Measurements from ENCODE around the gene MRPL9. TPM values are rescaled to one million over a fixed set of nuclear protein-coding genes. Genes with fewer than 3 reads are reported as not detected.

MRPL9 gene
- total and polyA plus RNA-seq, 2 donors (not counting 1 experiment from before 2014, with no cell fraction given), result 65.5 to 84.6 TPM

DNA sequence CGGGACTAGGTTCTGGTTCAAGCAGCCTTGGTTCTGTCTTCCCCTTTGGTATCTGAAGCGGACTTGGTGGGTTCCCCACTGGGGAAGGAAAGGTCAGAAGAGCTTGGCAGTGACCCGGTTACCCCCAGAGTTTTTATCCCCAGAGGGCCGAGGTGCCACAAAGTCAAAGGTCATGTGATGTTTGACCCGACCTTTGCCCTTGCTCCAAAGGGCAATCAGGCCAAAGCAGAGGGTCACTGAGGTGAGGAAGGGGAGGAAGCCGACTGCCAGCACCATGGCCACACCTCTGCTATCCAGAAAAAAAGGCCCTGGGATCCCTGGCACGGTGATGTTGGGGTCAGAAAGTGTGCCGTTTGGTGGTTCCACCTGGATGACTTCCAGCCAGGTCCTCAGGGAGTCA lies 37.5 kb upstream of the MRPL9 start:
- DNase-seq (no peak), ATAC-seq (ENCODE audit: low read depth) (no peak)
- Histone ChIP-seq H3K4me2 (replicated peaks; ENCODE audit: low read depth, low read length, poor library complexity, severe bottlenecking) (no peak overlapping the region), H3K9me3 (ENCODE audit: control extremely low read depth in 1 of 3, control insufficient read depth in 2 of 3, insufficient read depth in 1 of 3, low read length in 2 of 3) (peaks cover 0 to 3% (median 0%) of the 10 kb centered on the region in 3 donors), H3K27me3 (replicated peaks in 1 of 4; ENCODE audit: control extremely low read depth in 1 of 4, control insufficient read depth in 3 of 4, insufficient read depth in 4 of 4, low read length in 3 of 4) (peaks cover 0 to 22% (median 2%) of the 10 kb centered on the region in 4 experiments), H2AFZ (ENCODE audit: insufficient read depth, low read depth, low read length, poor library complexity, severe bottlenecking) (no peak overlapping the region), H3K27ac (ENCODE audit: low read length in 2 of 2) (no peak overlapping the region), H3K36me3 (replicated peaks in 1 of 2; ENCODE audit: control extremely low read depth in 1 of 2, control insufficient read depth in 1 of 2, extremely low read depth in 1 of 2, insufficient read depth in 2 of 2, low read length in 1 of 2) (no peaks in the 10 kb centered on the region), H3K4me1 (ENCODE audit: control insufficient read depth in 2 of 2, insufficient read depth in 2 of 2, low read length in 2 of 2) (peaks cover 6 to 13% of the 10 kb centered on the region in 2 donors), H3K9ac (ENCODE audit: low read length) (no peak overlapping the region), H3K4me3 (ENCODE audit: control extremely low read depth in 1 of 5, extremely low read depth in 1 of 5, insufficient read depth in 1 of 5, low read depth in 2 of 5, low read length in 4 of 5) (no peak overlapping the region), H4K20me1 (ENCODE audit: control insufficient read depth, insufficient read depth, low read length, poor library complexity, severe bottlenecking) (no peaks in the 10 kb centered on the region), H3K79me2 (ENCODE audit: control insufficient read depth, insufficient read depth, low read length) (no peaks in the 10 kb centered on the region)
- Mint-ChIP-seq H3K4me1 (peaks cover 5% of the 10 kb centered on the region), H3K27ac (no peak overlapping the region), H3K9me3 (ENCODE audit: insufficient read depth) (no peaks in the 10 kb centered on the region), H3K4me3 (no peak overlapping the region), H3K27me3 (peaks cover 18% of the 10 kb centered on the region)
- intact Hi-C loops (cut with micrococcal nuclease), result no loop called here
- ChIA-PET POLR2A (no interaction called here), CTCF (no interaction called here)
- WGBS (ENCODE audit: insufficient coverage), result 74% methylated on average over 7 of the region's 8 CpGs
- no peak for TF ChIP-seq EZH2 (IDR thresholded peaks at IDR 0.05; ENCODE audit: borderline replicate concordance, insufficient read depth, low read depth, low read length, poor library complexity, severe bottlenecking)
- TF ChIP-seq, protein P1, sequence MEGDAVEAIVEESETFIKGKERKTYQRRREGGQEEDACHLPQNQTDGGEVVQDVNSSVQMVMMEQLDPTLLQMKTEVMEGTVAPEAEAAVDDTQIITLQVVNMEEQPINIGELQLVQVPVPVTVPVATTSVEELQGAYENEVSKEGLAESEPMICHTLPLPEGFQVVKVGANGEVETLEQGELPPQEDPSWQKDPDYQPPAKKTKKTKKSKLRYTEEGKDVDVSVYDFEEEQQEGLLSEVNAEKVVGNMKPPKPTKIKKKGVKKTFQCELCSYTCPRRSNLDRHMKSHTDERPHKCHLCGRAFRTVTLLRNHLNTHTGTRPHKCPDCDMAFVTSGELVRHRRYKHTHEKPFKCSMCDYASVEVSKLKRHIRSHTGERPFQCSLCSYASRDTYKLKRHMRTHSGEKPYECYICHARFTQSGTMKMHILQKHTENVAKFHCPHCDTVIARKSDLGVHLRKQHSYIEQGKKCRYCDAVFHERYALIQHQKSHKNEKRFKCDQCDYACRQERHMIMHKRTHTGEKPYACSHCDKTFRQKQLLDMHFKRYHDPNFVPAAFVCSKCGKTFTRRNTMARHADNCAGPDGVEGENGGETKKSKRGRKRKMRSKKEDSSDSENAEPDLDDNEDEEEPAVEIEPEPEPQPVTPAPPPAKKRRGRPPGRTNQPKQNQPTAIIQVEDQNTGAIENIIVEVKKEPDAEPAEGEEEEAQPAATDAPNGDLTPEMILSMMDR (IDR thresholded peaks at IDR 0.05), result no peak

DNA sequence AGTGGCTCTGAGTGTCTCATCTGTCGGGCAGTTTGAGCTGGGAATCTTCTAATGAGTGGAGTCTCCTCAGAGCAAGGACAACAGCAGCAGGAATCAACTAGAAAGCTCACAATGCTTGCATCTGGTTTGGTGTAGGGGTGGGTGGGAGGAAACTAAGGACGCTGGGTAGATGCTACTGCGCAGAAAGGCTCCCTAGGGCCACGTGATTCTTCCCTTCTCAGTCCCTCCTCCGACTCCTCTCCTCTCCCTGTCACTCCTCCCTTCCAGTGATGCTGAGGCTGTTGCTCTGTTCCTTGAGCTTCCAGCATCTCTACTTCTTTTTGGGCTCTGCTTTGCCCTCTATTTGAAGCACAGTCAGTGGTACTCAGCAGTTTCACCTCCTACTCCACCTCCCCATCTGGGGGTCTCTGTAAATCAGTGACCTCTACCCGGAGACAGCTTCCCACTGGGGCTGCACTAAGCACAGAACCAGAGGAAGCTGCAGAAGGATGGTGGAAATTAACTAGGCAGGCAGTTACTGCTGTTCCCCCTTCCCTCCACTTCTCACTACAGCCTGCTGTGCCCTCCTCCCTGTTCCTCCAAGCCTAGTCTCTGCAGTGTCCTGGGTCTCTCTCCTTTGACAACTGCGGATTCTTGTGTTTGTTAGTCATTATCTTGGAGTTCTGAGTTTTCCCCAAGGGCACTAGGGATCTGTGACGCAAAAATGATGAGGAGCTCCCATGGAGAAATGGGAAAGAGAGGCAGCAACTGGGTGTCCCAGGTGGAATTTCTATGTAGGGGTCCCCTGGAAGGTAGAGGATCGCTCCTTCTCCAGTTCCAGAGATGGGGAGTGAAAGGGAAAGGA lies 36.1 kb upstream of the MRPL9 start:
- H3K4me2 ChIP-seq (replicated peaks; ENCODE audit: low read depth, low read length, poor library complexity, severe bottlenecking), result no peak overlapping the region
- DNase-seq (no peak), ATAC-seq (ENCODE audit: low read depth) (no peak)
- H3K4me1 ChIP-seq (ENCODE audit: control insufficient read depth in 2 of 2, insufficient read depth in 2 of 2, low read length in 2 of 2), result peaks cover 3 to 9% of the 10 kb centered on the region in 2 donors
- H4K20me1 ChIP-seq (ENCODE audit: control insufficient read depth, insufficient read depth, low read length, poor library complexity, severe bottlenecking), result no peaks in the 10 kb centered on the region
- no peaks in the 10 kb centered on the region for H3K9me3 Mint-ChIP-seq (ENCODE audit: insufficient read depth)
- no peak overlapping the region for H3K27ac ChIP-seq (ENCODE audit: low read length in 2 of 2)
- peaks cover 18% of the 10 kb centered on the region for H3K27me3 Mint-ChIP-seq
- no peak overlapping the region for H2AFZ ChIP-seq (ENCODE audit: insufficient read depth, low read depth, low read length, poor library complexity, severe bottlenecking)
- peaks cover 0 to 3% (median 0%) of the 10 kb centered on the region in 3 donors for H3K9me3 ChIP-seq (ENCODE audit: control extremely low read depth in 1 of 3, control insufficient read depth in 2 of 3, insufficient read depth in 1 of 3, low read length in 2 of 3)
- no peak overlapping the region for H3K4me3 Mint-ChIP-seq
- H3K27me3 ChIP-seq (replicated peaks in 1 of 4; ENCODE audit: control extremely low read depth in 1 of 4, control insufficient read depth in 3 of 4, insufficient read depth in 4 of 4, low read length in 3 of 4), result peaks cover 0 to 22% (median 2%) of the 10 kb centered on the region in 4 experiments
- H3K79me2 ChIP-seq (ENCODE audit: control insufficient read depth, insufficient read depth, low read length), result no peaks in the 10 kb centered on the region
- no peaks in the 10 kb centered on the region for H3K36me3 ChIP-seq (replicated peaks in 1 of 2; ENCODE audit: control extremely low read depth in 1 of 2, control insufficient read depth in 1 of 2, extremely low read depth in 1 of 2, insufficient read depth in 2 of 2, low read length in 1 of 2)
- WGBS (ENCODE audit: insufficient coverage), result 82% methylated on average over 5 of the region's 9 CpGs
- H3K4me1 Mint-ChIP-seq, result peaks cover 4% of the 10 kb centered on the region
- ChIA-PET CTCF (interaction anchor here (0.7 kb wide), 1 partner anchor 81 kb away, joined by 5 read pairs; no protein-coding TSS in a partner anchor), POLR2A (no interaction called here)
- no peak overlapping the region for H3K9ac ChIP-seq (ENCODE audit: low read length)
- no peak overlapping the region for H3K27ac Mint-ChIP-seq
- TF ChIP-seq, protein P1 (IDR thresholded peaks at IDR 0.05), result no peak
- no peak for TF ChIP-seq EZH2 (IDR thresholded peaks at IDR 0.05; ENCODE audit: borderline replicate concordance, insufficient read depth, low read depth, low read length, poor library complexity, severe bottlenecking)
- intact Hi-C loops (cut with micrococcal nuclease), result no loop called here
- H3K4me3 ChIP-seq (ENCODE audit: control extremely low read depth in 1 of 5, extremely low read depth in 1 of 5, insufficient read depth in 1 of 5, low read depth in 2 of 5, low read length in 4 of 5), result no peak overlapping the region
